HG03045 (cell line): ENCODE data around the gene TNFRSF6B.

Experiments used
- ATAC-seq: cut with Tn5 transposase; IDR thresholded peaks from one replicate; pipeline ENCODE4 v1.9.1; 2021; ENCODE audit warnings: mild to moderate bottlenecking, moderate library complexity; ENCODE audit not compliant: unreplicated experiment

TNFRSF6B gene

DNA sequence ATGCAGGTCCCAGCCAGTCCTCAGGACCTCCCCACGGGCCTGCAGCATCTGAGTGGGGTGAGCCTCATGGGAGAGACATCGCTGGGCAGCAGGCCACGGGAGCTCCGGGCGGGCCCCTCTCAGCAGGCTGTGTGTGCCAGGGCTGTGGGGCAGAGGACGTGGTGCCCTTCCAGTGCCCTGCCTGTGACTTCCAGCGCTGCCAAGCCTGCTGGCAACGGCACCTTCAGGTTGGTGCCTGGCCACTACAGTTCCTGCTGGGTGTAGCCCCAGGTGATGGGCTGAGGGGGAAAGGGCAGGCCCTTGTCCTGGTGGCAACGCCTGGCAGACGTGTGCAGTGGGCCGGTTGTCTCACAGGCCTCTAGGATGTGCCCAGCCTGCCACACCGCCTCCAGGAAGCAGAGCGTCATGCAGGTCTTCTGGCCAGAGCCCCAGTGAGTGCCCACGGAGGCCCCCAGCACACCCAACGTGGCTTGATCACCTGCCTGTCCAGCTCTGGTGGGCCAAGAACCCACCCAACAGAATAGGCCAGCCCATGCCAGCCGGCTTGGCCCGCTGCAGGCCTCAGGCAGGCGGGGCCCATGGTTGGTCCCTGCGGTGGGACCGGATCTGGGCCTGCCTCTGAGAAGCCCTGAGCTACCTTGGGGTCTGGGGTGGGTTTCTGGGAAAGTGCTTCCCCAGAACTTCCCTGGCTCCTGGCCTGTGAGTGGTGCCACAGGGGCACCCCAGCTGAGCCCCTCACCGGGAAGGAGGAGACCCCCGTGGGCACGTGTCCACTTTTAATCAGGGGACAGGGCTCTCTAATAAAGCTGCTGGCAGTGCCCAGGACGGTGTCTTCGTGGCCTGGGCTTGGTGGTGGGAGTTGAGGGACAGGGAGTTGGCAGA lies 787 bp upstream of the TNFRSF6B start:
- ATAC-seq = no peak

DNA sequence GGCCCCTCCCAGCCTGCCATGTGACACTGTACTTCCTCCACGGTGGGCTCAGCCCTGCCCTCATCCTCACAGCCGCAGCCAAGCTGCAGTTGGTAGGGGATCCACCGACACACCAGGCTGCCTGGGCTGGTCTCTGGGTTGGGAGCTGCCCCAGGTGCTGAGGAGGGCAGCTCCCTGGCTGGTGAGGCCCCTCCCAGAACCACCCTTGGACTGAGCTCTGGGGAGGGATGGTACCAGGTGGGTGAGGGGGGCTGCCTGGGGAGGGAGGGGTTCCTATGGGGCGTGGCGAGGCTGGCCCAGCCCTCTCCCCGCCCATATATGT lies 185 bp upstream of the TNFRSF6B start:
- ATAC-seq = no peak

DNA sequence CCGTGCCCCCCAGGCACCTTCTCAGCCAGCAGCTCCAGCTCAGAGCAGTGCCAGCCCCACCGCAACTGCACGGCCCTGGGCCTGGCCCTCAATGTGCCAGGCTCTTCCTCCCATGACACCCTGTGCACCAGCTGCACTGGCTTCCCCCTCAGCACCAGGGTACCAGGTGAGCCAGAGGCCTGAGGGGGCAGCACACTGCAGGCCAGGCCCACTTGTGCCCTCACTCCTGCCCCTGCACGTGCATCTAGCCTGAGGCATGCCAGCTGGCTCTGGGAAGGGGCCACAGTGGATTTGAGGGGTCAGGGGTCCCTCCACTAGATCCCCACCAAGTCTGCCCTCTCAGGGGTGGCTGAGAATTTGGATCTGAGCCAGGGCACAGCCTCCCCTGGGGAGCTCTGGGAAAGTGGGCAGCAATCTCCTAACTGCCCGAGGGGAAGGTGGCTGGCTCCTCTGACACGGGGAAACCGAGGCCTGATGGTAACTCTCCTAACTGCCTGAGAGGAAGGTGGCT lies 960 bp downstream of the TNFRSF6B start:
- no peak for ATAC-seq

DNA sequence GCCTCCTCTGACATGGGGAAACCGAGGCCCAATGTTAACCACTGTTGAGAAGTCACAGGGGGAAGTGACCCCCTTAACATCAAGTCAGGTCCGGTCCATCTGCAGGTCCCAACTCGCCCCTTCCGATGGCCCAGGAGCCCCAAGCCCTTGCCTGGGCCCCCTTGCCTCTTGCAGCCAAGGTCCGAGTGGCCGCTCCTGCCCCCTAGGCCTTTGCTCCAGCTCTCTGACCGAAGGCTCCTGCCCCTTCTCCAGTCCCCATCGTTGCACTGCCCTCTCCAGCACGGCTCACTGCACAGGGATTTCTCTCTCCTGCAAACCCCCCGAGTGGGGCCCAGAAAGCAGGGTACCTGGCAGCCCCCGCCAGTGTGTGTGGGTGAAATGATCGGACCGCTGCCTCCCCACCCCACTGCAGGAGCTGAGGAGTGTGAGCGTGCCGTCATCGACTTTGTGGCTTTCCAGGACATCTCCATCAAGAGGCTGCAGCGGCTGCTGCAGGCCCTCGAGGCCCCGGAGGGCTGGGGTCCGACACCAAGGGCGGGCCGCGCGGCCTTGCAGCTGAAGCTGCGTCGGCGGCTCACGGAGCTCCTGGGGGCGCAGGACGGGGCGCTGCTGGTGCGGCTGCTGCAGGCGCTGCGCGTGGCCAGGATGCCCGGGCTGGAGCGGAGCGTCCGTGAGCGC lies 1.6 kb downstream of the TNFRSF6B start:
- no peak for ATAC-seq

DNA sequence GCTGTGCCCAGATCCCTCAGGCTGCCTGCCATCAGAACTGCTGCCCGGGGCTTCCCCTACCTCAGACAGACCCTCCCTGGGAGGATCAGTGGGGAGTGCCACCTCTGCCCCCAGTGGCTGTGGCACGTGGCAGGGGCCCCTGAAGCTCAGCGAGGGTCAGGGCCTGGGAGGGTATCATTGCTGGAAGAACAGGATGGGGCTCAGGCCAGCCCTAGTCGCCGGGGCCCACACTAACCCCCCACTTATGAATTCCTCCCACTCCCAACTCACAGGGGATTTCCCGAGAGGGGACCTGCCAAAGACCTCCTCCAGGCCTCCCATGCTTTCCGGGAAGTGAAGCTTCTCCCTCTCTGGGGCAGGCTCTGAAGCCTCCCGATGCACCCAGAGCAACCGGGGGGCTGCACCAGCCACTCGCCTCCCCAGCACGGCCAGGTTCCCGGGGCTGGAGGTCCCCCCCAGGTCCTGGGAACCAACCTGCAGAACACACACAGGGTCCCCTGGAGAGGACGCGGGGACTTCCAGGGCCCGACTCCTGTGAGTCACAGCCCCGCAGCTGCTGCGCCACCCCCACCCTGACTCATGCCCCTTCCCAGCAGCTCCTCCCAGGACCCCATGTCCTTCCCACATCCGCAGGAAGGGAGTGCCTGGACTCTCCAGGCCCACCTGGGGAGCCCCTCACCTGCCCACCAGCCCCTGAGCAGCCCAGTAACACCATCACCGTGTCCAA lies 2.5 kb downstream of the TNFRSF6B start:
- ATAC-seq = no peak

DNA sequence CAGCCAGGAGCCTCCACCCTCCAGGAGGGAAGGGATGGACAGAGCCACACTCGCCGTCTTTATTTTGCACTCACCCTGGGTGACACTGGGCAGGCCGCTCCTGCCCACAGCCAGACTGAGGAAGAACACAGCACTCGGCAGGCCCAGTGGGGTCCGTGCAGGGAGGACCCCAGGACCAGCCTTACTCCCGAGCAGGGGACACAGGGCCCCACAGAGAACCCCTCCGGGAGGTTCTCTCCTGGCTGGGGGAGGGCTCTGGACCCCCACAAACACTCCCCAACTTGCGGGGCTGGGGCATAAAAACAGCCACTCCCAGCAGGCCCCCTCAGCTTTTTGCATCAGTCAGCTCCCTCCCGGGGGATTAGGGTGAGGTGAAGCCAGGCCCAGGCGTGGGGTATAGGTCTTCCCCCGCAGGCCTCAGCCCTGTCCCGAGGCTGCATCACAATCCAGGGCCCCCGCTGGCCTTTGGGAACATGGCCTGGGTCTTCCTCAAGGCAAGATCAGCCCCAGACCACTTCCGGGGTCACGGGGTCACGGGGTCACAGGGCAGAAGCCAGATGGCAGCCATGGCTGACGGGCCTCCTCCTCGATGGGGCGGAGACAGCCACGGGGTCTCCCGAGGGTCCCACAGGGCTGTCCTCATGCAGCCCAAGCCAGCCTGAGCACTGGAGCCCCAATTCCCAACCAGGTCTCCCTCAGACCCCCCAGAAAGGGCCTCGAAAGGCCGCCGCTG lies 3.2 kb downstream of the TNFRSF6B start:
- ATAC-seq = no peak

DNA sequence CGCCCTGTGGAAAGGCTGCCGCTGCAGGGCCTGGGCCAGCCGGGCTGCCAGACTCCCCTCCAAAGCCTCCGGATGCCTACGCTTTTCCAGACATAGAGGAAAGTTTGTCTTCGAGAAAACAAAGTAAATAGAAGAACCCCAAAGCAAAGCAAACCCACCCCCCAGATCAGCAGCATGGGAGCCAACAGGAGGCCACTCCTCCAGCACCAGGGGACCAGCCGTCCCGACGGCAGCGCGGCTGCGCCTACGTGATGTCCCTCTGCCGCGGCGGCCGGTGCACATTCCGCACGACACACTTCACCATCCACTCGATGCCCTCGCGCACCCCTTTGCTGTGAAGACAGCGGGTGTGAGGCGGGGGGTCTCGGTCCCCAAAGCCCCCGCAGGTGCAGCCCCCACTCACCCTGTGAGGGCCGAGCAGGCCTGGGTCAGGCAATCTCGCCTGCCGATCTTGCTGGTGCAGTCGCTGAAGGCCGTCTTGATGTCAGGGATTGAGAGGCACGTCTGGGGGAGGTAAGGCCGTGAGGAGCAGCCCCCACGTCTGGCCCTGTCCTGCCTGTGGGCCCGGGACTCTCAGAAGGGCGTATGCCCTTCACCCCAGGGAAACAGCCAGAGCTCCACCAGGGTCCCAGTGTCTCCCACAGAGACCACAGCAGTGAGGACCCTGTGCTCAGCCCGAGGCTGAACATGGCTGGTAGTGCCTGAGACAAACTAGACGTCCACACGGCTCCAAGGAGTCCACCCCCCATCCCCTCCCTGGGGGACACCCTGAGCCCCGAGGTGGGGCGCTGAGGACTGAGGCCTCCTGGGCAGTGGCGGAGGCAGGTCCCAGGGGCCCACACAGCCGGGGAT lies 4.0 kb downstream of the TNFRSF6B start:
- ATAC-seq = no peak

DNA sequence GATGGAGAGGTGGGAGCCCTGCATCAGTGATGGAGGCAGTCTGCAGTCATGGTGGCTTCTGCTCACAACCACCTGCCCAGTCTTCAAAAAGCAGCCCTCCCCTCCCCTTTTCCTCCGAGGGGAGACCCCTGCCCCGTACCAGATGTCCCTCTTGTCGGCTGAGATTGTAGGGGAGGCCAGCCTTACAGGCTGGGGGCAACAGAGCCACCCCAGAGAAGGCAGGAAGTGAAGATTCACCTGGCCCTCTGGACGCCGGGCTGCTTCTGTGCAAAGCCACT lies 4.5 kb downstream of the TNFRSF6B start:
- ATAC-seq = no peak

DNA sequence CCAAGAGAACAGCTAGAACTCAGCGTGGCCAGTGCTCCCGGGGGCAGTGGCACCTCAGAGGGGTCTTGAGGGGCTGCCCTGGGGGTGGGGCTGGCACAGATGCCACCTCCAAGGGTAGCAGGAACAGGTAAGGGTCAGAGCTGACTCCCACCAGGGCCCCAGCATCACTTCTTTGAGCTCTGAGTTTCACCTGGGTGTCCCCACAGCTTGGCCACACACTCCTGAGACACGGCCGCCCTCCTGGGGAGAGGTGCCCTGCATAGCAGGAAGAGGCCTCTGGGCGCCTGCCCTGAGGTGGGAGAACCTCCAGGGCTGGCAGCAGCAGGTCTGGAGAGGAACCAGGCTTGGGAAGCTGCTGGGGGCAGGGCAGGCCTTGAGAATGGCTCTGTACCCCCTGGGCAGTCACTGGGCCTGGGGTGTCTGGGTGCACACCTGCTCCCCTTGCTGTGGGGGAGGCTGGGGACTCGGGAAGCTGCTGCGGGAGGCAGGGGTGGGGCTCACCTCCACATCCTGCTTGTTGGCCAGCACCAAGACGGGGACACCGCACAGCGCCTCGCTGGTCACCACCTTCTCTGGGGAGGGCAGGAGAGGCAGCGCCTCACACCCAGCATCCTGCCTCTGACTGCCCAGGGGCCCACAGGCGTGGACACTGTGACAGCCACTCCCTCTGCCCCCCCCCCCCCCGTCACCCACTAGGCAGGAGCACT lies 5.0 kb downstream of the TNFRSF6B start:
- no peak for ATAC-seq

DNA sequence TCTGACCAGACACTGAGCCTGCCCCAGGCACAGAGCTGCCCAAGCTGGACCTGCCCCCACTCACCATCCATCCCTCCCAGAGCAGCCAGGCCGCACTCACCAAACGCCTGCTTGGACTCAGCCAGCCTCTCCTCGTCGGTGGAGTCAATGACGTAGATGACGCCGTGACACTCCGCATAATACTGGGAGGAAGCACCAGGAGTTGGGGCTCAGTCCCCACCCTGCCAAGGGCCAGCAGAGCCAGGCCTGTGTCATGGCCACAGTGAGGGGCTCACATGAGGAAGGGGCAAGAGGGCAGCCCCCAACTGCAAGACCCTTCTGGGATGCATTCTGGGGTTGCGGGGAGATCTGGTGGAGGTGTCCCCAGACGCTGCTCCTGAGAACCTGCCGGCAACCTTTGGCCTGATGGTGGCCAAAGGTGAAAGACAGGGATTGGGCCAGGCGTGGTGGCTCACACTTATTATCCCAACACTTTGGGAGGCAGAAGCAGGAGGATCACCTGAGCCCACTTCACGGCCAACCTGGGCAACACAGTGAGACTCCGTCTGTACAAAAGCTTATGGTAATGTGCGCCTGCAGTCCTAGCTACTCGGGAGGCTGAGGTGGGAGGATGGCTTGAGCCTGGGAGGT lies 5.7 kb downstream of the TNFRSF6B start:
- ATAC-seq = no peak

DNA sequence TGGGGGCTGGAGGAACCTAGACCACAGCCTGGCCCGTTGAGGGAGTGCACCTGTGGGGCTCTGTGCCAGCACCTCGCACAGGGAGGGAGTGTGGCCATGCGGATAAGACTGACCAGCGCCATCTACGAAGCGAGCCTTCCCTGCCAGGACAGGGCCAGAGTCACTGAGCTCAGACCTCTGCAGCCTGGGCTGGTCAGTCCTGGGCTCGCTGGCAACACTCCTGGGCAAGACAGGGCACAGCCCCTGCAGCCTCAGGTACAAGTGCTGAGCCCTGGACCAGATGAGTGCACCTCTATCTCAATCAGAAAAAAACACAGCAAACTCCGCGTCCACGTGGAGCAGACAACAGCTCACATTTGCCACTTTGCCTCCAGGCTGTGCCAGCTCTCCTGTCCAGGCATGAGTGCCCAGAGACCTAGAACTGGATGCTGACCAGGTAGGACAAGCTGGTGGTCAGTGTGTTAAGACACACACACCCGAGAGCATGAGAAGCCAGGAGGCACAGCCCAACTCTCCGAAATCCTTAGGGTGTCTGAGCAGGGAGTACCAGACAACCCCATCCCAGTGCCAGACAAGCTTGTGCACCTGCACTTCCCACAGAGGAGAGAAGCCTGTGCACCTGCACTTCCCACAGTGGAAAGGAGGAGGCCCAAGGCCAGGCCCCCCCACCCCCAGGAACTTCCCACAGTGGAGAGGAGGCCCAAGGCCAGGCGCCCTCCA lies 6.5 kb downstream of the TNFRSF6B start:
- ATAC-seq = no peak

DNA sequence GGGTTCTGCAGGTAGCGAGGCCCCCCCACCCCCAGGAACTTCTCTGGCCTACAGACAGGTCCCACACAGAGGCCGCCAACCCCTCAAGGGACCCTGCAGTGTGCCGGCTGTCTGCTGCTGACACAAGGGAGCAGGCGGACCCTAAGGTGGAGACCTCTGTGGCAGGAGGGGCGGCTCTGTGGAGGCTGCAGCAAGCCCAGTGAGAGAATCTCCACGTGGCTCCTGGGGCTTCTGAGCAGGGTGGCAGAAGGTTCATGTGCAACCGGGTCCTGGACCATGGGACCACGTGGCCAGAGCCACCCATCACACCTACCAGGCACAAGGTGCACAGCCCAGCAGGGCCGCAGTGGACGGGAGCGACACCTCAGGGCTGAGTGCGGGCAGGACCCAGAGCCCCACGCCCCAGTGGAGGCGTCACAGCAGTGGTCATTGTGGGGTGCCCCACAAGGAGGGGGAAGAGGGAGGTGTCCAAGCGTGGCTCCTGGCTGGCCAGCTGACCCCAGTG lies 7.1 kb downstream of the TNFRSF6B start:
- no peak for ATAC-seq

DNA sequence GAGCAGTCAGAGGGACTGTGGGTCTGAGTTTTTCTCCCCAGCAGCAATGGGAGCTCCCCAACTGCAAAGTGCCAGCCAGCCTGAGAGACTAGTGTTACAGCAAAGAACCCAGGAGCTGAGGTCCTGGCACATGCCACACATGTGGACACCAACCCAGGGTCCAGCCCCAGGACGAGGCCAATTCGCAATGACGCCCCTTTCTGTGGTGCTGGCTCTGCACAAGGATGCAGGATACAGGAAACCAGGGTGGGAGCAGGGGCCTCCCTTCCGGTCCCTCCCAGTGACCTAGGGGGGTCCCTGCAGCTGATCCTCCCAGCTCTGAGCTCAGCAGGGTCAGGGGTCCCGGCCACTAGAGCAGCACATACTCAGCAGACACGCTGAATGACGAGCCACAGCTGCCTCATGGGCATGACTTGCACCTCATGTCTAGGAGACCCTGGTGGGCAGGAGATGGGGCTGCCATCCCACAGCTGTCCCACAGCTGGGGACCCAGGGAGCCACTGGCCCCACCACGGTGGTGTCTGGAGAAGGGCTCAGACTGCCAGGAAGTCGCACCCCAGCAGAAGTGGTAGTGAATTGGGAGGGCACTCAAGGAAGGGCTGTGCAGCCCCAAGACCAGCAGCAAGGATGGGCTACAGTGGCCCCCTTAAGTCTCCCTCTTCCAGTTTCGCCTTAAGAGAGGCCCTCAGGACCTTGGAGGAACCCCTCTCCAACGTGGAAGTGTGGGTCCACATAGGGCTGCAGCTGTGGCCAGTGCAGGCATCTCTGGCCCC lies 7.7 kb downstream of the TNFRSF6B start:
- no peak for ATAC-seq

DNA sequence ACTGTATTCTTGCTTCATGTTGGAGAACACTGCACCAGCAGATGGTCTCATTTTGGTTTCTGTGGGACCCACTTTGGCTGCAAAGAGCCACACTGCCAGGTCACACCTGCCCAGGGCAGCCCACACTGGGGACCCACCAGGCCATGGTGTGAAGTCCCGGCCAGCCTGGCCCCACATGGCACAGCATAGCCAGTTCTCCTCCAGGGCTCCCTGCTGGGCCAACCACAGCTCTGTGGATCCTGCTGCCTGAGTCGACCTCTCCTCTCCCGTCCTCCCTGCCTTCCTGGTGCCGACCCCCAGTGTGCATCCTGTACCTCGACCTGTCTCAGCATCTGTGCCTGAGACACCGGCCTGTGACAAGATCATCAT lies 8.3 kb downstream of the TNFRSF6B start:
- no peak for ATAC-seq

DNA sequence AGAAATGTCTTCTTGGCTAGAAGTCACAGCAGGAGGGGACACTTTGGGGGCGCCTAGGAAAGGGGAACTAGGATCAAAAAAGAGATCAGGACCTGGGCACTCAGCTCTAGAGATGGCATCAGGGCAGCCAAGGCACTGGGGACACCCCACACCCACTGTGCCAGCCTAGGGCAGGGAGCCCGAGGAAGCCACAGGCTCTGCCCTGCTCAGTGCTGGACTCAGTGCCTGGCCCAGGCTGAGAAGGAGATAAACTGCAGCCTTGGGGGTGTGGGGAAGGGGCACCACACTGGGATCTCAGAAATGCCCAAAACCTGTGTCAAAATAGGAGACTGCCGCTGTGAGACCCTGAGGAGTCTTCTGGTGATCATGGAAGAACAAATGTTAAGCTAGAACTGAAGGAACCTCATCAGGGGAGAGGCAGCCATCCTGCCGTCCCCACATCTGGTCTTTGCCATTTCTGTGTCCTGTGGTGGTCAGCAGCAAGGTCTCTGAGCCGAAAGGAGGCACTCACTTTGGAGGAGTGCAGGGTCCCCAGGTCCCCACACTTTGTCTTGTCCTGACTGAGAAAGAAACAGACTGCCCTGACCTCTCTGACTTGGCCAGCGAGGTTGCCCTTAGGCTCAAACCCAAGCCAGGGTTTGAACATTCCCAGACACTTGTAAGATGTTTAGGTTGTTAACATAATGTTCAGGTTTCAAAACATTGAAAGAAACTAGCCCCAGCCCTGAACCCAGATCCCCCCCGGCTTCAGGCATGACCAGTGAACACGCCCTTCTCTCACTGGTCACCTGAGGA lies 9.0 kb downstream of the TNFRSF6B start:
- ATAC-seq = no peak

DNA sequence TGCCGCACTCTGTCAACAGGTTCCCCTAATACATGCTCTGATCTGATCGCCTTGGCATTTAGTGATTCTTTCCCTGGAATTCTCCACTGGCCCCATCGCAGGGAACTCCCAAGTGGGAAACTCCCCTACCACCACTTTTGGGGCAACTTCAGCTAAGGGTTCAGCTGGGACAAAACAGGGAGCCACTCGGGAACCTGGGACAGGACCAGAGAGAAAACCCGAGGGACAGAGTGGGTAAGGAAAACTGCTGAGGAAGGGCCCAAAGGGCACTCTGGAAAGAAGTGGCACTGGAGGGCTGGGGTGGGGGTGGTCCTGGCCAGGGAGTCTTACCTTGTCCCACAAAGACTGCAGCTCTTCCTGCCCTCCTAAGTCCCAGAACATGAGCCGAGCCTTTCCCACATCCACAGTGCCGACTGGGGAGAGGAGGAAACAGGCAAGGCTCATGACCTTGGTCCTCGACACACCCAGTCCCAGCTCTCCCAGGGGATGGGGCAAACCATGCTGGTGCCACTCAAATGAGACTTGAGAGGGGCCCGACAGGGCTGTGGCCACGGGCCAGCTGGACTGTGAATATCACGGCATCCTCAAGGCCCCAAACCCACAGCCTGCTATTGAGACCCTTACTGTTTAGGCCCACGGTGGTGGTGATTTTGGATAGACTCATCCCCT lies 9.7 kb downstream of the TNFRSF6B start:
- ATAC-seq = no peak
